ENCODE results near the gene CARS1.

CARS1 gene

GRCh38 chr11:2955906-2956476 lies 101.2 kb downstream of the CARS1 start:
- DNase-seq (ENCODE audit: low read depth in 2 of 2) = no peak

- DNase-seq (ENCODE audit: low read depth in 2 of 2) = no peak
These were observed 103.0 kb downstream of the CARS1 start for GRCh38 chr11:2954263-2954662.

GRCh38 chr11:2952290-2952689 lies 104.9 kb downstream of the CARS1 start:
- no peak for DNase-seq (ENCODE audit: low read depth in 2 of 2)

GRCh38 chr11:2951231-2952110 lies 105.8 kb downstream of the CARS1 start:
- no peak for DNase-seq (ENCODE audit: low read depth in 2 of 2)

All from stimulated activated CD8-positive, alpha-beta memory T cell treated with anti-CD3 and anti-CD28 coated beads, Interleukin-15, amount 100 ng/mL, for 48 hours (primary cell).